SK-N-MC (cell line): ENCODE results near the gene CPZ.

Experiments used
- DNase-seq: peaks from one replicate; pipeline ENCODE4 v3.0.0-alpha.2; 2011; ENCODE audit warnings: low read depth, low spot score
- H3K27ac ChIP-seq: fragments of 200-600 bp; sonication (generic); 2 replicates; pipeline ENCODE4 v1.5.1; 2016; ENCODE audit warnings: mixed run types
- H3K36me3 ChIP-seq: fragments of 200-600 bp; sonication (generic); 2 replicates; pipeline ENCODE4 v1.6.1; 2017; ENCODE audit warnings: antibody characterized with exemption, low read length, mixed read lengths; ENCODE audit not compliant: insufficient read depth
- H3K4me3 ChIP-seq: fragments of 200-600 bp; sonication (generic); 2 replicates; pipeline ENCODE4 v1.5.1; 2016
- H3K9ac ChIP-seq: fragments of 200-600 bp; sonication (generic); 2 replicates; pipeline ENCODE4 v1.8.0; 2017; ENCODE audit warnings: mixed run types, mixed read lengths; ENCODE audit not compliant: insufficient read length
- H3K9me3 ChIP-seq: fragments of 200-600 bp; sonication (generic); 2 replicates; pipeline ENCODE4 v1.6.1; 2017; ENCODE audit warnings: low read depth, mild to moderate bottlenecking, antibody characterized with exemption, low read length, moderate library complexity, mixed read lengths
- EZH2 ChIP-seq: fragments of 200-600 bp; sonication (generic); IDR thresholded peaks from one replicate; pipeline ENCODE4 v1.6.1; 2017; ENCODE audit warnings: antibody characterized with exemption
- FOXP2 ChIP-seq: optimal IDR thresholded peaks from 2 replicates; pipeline ENCODE3; 2011; ENCODE audit warnings: mild to moderate bottlenecking, moderate library complexity; ENCODE audit not compliant: insufficient read depth; ENCODE audit errors: extremely low read length, control extremely low read depth
- POLR2AphosphoS5 ChIP-seq: IDR thresholded peaks from 2 replicates; pipeline ENCODE4 v1.6.1; 2012; ENCODE audit warnings: mild to moderate bottlenecking, low read depth, low read length, borderline replicate concordance

CPZ gene

DNA sequence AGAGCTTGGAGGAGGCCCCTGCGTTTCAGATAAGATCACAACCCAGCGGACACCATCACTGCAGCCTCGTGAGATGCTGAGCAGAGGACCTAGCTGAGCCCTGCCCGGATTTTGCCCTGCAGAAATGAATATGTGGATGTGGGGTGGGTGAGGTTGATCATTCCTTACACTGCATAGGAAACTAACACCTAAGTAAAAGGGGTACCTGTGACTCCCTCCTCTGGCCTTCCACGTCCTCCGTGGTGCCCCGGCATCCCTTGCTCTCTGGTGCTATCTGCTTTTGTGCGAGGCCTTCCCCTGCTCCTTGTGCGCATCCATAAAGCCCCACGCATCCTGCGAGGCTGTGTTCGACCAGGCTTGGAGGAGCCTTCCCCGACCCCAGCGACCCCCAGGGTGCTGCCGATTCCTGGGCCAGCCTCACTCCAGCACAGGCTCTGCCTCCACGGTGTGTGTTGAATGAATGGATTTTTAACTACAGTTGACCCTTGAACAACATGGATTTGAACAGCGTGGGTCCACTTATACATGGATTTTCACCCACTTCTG is 37.9 kb upstream of the CPZ start:
- H3K27ac ChIP-seq, result no peak overlapping the region
- H3K9ac ChIP-seq, result no peak overlapping the region
- no peak overlapping the region for H3K4me3 ChIP-seq
- DNase-seq, result no peak
- H3K36me3 ChIP-seq, result no peaks in the 10 kb centered on the region
- no peak for TF ChIP-seq EZH2
- TF ChIP-seq POLR2AphosphoS5, result no peak
- no peak for TF ChIP-seq FOXP2
- no peaks in the 10 kb centered on the region for H3K9me3 ChIP-seq

DNA sequence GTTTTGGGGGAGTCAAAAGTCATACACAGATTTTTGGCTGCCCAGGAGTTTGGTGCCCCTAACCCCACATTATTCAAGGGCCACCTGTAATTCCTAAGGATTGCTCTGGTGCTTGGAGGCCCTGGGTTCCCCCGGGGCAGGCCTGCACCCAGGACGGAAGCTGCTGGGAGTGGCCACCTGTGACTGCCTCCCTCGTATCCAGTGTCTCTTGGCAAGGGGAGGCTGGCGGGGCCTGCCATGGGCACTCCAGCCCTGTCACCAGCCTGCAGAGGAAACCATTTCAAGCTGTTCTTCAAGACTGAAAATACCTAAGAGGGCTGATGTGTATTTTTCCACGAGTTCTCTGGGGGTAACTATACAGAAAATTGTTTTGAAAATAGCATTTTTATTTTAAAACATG is 36.8 kb upstream of the CPZ start:
- TF ChIP-seq EZH2, result no peak
- TF ChIP-seq POLR2AphosphoS5, result no peak
- TF ChIP-seq FOXP2, result no peak
- H3K9me3 ChIP-seq, result no peaks in the 10 kb centered on the region
- H3K9ac ChIP-seq, result no peak overlapping the region
- no peak overlapping the region for H3K27ac ChIP-seq
- DNase-seq, result no peak
- no peak overlapping the region for H3K4me3 ChIP-seq
- H3K36me3 ChIP-seq, result no peaks in the 10 kb centered on the region

DNA sequence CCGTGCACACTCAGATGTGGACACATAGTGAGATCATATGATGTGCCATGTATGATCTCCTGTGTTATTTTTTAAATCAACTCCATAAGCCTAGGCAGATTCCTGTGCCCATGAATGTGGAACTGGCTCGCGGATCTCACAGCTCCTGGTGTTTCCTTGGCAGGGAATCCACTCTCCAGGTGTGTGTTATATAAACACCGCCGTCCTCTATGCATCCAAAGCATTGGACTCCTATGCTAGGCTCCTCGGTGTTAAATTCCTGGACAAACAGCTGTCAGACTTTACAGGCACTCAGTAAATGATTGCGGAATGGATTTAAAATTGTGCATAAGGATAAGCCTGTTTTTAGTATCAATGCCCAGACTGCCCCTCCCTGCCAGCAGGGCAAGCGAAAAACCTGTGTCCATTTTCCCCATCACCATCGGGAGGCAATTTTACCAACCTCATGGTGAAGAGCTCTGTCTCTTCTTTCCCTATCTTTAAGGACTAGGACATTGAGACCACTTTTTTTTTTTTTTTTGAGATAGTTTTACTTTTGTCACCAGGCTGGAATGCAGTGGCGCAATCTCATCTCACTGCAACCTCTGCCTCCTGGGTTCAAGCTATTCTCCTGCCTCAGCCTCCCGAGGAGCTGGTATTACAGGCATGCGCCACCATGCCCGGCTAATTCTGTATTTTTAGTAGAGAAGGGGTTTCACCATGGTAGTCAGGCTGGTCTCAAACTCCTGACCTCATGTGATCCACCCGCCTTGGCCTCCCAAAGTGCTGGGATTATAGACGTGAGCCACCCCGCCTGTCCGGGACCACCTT is 36.0 kb upstream of the CPZ start:
- no peak for DNase-seq
- H3K27ac ChIP-seq, result no peak overlapping the region

DNA sequence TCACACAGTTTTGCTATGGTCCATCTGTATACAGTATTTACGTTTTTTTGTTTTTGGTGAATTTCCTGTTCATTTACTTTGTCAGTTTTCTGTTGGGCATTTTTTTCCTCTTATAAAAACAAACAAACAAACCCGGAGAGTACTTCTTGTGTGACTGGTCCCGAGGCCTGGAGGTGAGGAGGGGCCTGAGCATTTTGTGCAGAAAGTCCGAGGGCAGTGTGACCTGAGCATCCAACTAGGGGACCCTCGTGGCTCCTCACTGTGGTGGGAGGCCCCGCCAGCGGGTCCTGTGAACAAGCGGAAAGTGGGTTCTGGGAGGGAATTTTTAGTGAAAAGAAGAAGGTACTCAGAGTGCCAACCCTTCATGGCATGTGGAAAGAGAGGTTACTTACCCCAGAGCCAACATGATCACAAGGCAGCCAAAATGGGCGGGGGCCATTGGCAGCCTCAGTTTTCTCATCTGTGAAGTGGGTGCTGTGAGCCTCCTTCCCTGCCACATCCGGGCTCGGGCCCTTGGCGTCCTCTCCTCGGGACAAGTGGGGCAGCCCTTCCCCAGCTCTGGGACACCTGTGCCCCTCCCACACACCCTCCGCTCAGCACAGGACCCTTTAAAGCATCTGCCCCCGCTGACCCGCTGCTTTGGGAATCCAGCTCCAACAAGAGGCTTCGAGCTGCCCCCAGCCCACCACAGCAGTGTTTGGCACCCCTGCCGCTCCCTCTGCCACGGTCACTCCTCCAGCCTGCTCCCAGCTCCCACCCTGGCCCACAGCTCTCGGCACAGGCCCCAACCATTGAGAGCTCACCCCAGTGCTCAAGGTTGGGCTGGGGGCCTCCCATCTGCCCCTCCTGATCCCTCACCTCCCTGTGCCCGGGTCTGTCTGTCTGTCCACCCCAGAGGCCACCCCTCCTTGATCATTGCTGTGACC is 35.2 kb upstream of the CPZ start:
- Histone ChIP-seq H3K9ac (no peak overlapping the region), H3K36me3 (no peaks in the 10 kb centered on the region), H3K4me3 (no peak overlapping the region), H3K27ac (no peak overlapping the region), H3K9me3 (no peaks in the 10 kb centered on the region)
- DNase-seq, result no peak
- TF ChIP-seq POLR2AphosphoS5 (no peak), EZH2 (no peak), FOXP2 (no peak)

More for the DNA sequence above, 36.0 kb upstream of the CPZ start:
- TF ChIP-seq EZH2 (no peak), POLR2AphosphoS5 (no peak), FOXP2 (no peak)
- Histone ChIP-seq H3K9ac (no peak overlapping the region), H3K36me3 (no peaks in the 10 kb centered on the region), H3K9me3 (no peaks in the 10 kb centered on the region), H3K4me3 (no peak overlapping the region)

DNA sequence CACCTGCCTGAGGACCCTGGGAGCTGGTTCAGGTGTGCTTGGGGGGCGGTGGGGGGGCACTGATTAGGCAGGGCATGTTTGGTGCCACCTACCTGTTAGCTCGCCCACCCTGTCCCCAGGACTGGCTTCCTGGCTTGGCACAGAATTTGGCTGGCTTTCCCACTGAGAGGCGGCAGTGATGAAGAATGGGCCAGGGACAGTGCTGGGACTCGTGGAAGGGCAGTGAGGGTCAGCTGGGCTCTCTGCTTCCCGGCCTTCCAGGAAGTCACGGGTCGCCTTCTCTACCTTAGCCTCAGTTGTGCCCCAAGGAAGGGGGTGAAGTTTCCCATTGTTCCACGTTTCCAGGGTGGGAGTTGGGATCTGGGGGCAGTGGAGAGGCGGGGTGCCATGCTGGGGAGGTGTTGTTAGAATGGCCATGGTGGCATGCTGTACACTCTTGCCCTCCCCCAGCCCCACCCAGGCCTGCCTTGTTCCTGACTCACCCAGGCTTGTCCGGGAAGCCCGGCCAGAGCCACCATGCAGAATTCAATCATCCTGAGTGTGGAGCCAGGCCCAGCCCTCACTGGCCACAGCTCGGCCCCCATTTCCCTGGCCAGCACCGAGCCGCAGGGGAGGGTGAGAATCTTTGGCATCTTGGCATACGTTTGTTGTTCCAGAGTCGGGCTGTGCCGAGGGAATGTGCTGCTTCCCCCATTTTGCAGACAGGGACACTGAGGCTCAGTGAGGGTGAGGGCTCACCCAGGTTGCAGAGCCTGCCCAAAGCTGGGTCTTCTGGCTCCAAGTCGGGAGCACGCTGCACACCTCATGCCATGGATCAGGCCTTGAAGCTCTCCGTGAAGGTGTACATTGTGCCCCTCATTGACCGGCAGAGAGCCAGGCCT is 34.2 kb upstream of the CPZ start:
- no peak for DNase-seq
- no peak overlapping the region for H3K9ac ChIP-seq
- H3K27ac ChIP-seq, result no peak overlapping the region
- no peaks in the 10 kb centered on the region for H3K9me3 ChIP-seq
- H3K4me3 ChIP-seq, result no peak overlapping the region
- H3K36me3 ChIP-seq, result no peaks in the 10 kb centered on the region
- TF ChIP-seq FOXP2, result no peak
- TF ChIP-seq EZH2, result no peak
- TF ChIP-seq POLR2AphosphoS5, result no peak

DNA sequence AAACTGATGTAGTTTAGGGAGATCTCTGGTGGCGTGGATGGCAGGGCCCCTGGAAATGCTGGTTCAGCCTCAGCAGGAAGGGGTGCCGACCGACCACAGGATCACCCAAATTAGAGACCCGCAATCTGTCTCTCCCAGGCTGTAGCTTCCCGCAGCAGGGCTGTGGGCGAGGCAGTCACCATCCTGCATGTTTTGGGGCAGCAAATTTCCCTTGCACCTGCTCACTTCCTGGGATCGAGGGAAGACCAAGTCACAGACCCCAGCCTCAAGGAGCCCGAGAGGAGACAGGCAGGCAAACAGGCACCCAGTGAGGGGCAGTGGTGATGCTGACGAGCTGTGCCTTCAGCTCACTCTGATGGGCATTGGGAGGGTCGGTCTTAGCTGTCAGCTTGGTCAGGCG is 33.6 kb upstream of the CPZ start:
- TF ChIP-seq EZH2, result no peak
- TF ChIP-seq POLR2AphosphoS5, result no peak
- TF ChIP-seq FOXP2, result no peak
- Histone ChIP-seq H3K9me3 (no peaks in the 10 kb centered on the region), H3K36me3 (no peaks in the 10 kb centered on the region), H3K4me3 (no peak overlapping the region), H3K9ac (no peak overlapping the region), H3K27ac (no peak overlapping the region)
- no peak for DNase-seq

DNA sequence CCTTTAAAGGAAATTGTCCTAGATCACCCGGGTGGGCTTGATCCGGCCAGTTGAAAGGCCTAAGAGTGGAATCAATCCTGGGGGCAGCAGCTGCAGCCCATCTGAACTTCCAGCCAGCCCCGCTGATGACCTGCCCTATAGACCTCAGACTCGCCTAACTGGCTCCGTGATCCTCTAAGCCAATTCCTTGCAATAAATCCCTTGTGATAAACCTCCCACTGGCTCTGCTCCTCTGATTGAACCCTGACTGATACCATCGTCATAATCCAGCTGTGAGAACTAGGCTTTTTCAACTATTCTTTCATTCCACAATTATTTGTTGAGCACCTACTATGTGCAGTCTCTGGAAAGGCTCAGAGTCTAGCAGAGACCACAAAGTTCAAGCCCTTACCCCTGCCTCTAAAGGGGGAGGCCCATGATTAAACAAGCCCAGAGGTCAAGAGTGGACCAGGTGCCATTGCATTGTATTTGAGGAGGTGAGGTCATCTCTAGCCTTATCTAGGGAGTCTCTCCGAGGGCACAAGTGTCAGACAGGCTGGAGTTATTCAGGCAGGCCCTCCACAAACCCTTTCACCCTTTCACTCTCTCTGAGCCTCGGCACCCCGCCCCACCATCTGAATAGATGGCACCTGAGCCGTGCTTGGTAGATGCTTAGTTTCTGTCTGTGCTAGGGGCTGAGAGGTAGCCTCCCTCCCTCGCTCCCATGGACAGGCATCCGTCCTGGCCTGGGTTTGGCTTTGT is 32.9 kb upstream of the CPZ start:
- Histone ChIP-seq H3K9ac (no peak overlapping the region), H3K9me3 (no peaks in the 10 kb centered on the region), H3K36me3 (no peaks in the 10 kb centered on the region), H3K27ac (no peak overlapping the region), H3K4me3 (no peak overlapping the region)
- TF ChIP-seq FOXP2, result no peak
- DNase-seq, result no peak
